HCT116 (cell line): ENCODE measurements around the gene ALOX5AP. TPM values are rescaled to one million over a fixed set of nuclear protein-coding genes. Genes with fewer than 3 reads are reported as not detected.

ENCODE experiments used
- ATAC-seq: fragments of 200-7000 bp; cut with Tn5 transposase; 2 replicates; pipeline ENCODE4 v1.9.1; 2020; ENCODE audit warnings: mild to moderate bottlenecking, moderate library complexity
- BruUV-seq: library from RNA; stranded (reverse); fragments of 400-500 nt; replicated peaks from 2 replicates; lab custom pipeline; 2021; lab: Mats Ljungman, UMichigan
- CTCF ChIA-PET: fragments of 300-600 bp; sonication (Branson Sonifier 250); formaldehyde crosslinking; loops from one replicate; lab custom pipeline; 2021; ENCODE audit warnings: antibody characterized with exemption; lab: Charles Lee
- POLR2A ChIA-PET: fragments of 300-600, 350-600 bp; sonication (Branson Sonifier 250); formaldehyde crosslinking; loops from one replicate; lab custom pipeline; 2021; ENCODE audit warnings: antibody characterized with exemption; lab: Charles Lee
- RAD21 ChIA-PET, 2 experiments: fragments of 300-600 bp; sonication (Branson Sonifier 250); formaldehyde crosslinking; loops; one replicate each; lab custom pipeline; 2023; ENCODE audit warnings: low total read pairs in 2 of 2; ENCODE audit not compliant: uncharacterized antibody in 2 of 2, unreplicated experiment in 2 of 2, low non-redundant PET in 1 of 2; lab: Charles Lee
- DNase-seq: peaks from one replicate; pipeline ENCODE4 v3.0.0-alpha.2; 2010; ENCODE audit warnings: low read depth, low spot score
- H2AFZ ChIP-seq: fragments of 200-600 bp; shearing (Covaris generic), sonication (generic); 2 replicates; pipeline ENCODE4 v1.6.1; 2017; ENCODE audit warnings: low read depth, mixed run types, mixed read lengths, antibody characterized with exemption, low read length; ENCODE audit not compliant: poor library complexity, severe bottlenecking
- H3K27ac ChIP-seq: 2 replicates; pipeline ENCODE4 v1.5.1; 2012; ENCODE audit warnings: low read depth, low read length
- H3K27me3 ChIP-seq: fragments of 200-600 bp; sonication (generic); 2 replicates; pipeline ENCODE4 v1.6.1; 2016; ENCODE audit warnings: mixed run types, low read length, mixed read lengths; ENCODE audit not compliant: insufficient read depth
- H3K36me3 ChIP-seq, 2 experiments: fragments of 200-500 bp in 1 of 2; fragments of 200-600 bp in 1 of 2; sonication (Bioruptor generic) in 1 of 2; sonication (generic) in 1 of 2; 2 replicates each; pipeline versions ENCODE4 v1.5.1 to v1.6.1; 2014 to 2016; ENCODE audit warnings: low read length in 2 of 2, inconsistent platforms in 1 of 2, mixed read lengths in 1 of 2, mixed run types in 1 of 2; ENCODE audit not compliant: insufficient read depth in 2 of 2, control insufficient read depth in 1 of 2
- H3K4me1 ChIP-seq, 2 experiments: fragments of 200-600 bp in 1 of 2; sonication (generic) in 1 of 2; 2 replicates each; pipeline versions ENCODE4 v1.5.1 to v1.6.1; 2012 to 2017; ENCODE audit warnings: low read length in 2 of 2, inconsistent platforms in 1 of 2, mild to moderate bottlenecking in 1 of 2, mixed read lengths in 1 of 2, mixed run types in 1 of 2, moderate library complexity in 1 of 2; ENCODE audit not compliant: insufficient read depth in 2 of 2, control insufficient read depth in 1 of 2
- H3K4me2 ChIP-seq: fragments of 200-600 bp; sonication (generic); 2 replicates; pipeline ENCODE4 v1.6.1; 2017; ENCODE audit warnings: mixed run types, low read length, mixed read lengths
- H3K4me3 ChIP-seq, 2 experiments: fragments of 200-600 bp in 1 of 2; sonication (generic) in 1 of 2; replicated peaks in 1 of 2; 2 replicates each; pipeline ENCODE4 v1.5.1; 2011 to 2016; ENCODE audit warnings: low read length in 2 of 2, control low read depth in 1 of 2, low read depth in 1 of 2, mild to moderate bottlenecking in 1 of 2, mixed read lengths in 1 of 2, mixed run types in 1 of 2
- H3K79me2 ChIP-seq: fragments of 200-600 bp; sonication (generic); 2 replicates; pipeline ENCODE4 v1.6.1; 2017; ENCODE audit warnings: mild to moderate bottlenecking, mixed run types, low read length, moderate library complexity, mixed read lengths; ENCODE audit not compliant: insufficient read depth
- H3K9ac ChIP-seq: fragments of 200-600 bp; sonication (generic); 2 replicates; pipeline ENCODE4 v1.6.1; 2016; ENCODE audit warnings: low read length, mixed read lengths
- H3K9me2 ChIP-seq: fragments of 200-600 bp; sonication (generic), shearing (Covaris generic); 2 replicates; pipeline ENCODE4 v1.6.1; 2017; ENCODE audit warnings: mixed run types, mild to moderate bottlenecking, moderate library complexity; ENCODE audit not compliant: insufficient read depth
- H3K9me3 ChIP-seq, 2 experiments: fragments of 200-500 bp in 1 of 2; fragments of 200-600 bp in 1 of 2; sonication (Bioruptor generic) in 1 of 2; sonication (generic) in 1 of 2; 2 replicates each; pipeline ENCODE4 v1.6.1; 2014 to 2017; ENCODE audit warnings: low read length in 2 of 2, mixed read lengths in 2 of 2, inconsistent platforms in 1 of 2, low read depth in 1 of 2, mild to moderate bottlenecking in 1 of 2, mixed run types in 1 of 2, moderate library complexity in 1 of 2; ENCODE audit not compliant: control insufficient read depth in 1 of 2, insufficient read depth in 1 of 2
- H4K20me1 ChIP-seq: fragments of 200-600 bp; sonication (generic), shearing (Covaris generic); 2 replicates; pipeline ENCODE4 v1.6.1; 2017; ENCODE audit warnings: mixed run types, mild to moderate bottlenecking, moderate library complexity; ENCODE audit not compliant: insufficient read depth
- CBX3 ChIP-seq: IDR thresholded peaks from 2 replicates; pipeline ENCODE4 v1.6.1; 2012; ENCODE audit warnings: low read depth
- EZH2 ChIP-seq: fragments of 200-600 bp; sonication (generic); IDR thresholded peaks from 2 replicates; pipeline ENCODE4 v1.6.1; 2017; ENCODE audit warnings: antibody characterized with exemption, mixed run types
- EZH2phosphoT487 ChIP-seq: fragments of 200-600 bp; IDR thresholded peaks from 2 replicates; pipeline ENCODE4 v1.6.1; 2018; ENCODE audit warnings: antibody characterized with exemption, borderline replicate concordance
- POLR2A ChIP-seq: IDR thresholded peaks from 2 replicates; pipeline ENCODE4 v1.7.0; 2011; ENCODE audit warnings: borderline replicate concordance; ENCODE audit not compliant: insufficient read depth, insufficient read length; ENCODE audit errors: extremely low read depth
- RAD21 ChIP-seq: IDR thresholded peaks from 2 replicates; pipeline ENCODE4 v1.6.1; 2012; ENCODE audit warnings: low read depth, mild to moderate bottlenecking
- REST ChIP-seq: IDR thresholded peaks from 2 replicates; pipeline ENCODE4 v1.6.1; 2012; ENCODE audit warnings: low read depth
- YY1 ChIP-seq: IDR thresholded peaks from 2 replicates; pipeline ENCODE4 v1.6.1; 2011; ENCODE audit warnings: low read length, low read depth, moderate library complexity, mild to moderate bottlenecking; ENCODE audit not compliant: insufficient replicate concordance; ENCODE audit errors: extremely low read depth
- intact Hi-C: fragments of 100-400 bp; cut with micrococcal nuclease; formaldehyde crosslinking; loops from 2 replicates; pipeline ENCODE4 v1.10.0; 2022
- total RNA-seq: library from RNA; stranded (reverse); gene quantifications from one replicate; pipeline ENCODE4 v1.2.1, GENCODE V29; 2021; ENCODE audit not compliant: unreplicated experiment

ALOX5AP gene
- total RNA-seq, 1 experiment from 2014 or later, result not detected

GRCh38 chr13:30711837-30712236 lies 23.5 kb upstream of the ALOX5AP start:
- H3K4me1 ChIP-seq, result no peaks in the 10 kb centered on the region
- BruUV-seq, result no TSS peak
- no peaks in the 10 kb centered on the region for H4K20me1 ChIP-seq
- no peak overlapping the region for H3K4me3 ChIP-seq
- DNase-seq (no peak), ATAC-seq (no peak)
- RAD21 ChIA-PET, result no interaction called here
- intact Hi-C loops, result no loop called here
- H3K27ac ChIP-seq, result no peak overlapping the region
- no peaks in the 10 kb centered on the region for H3K36me3 ChIP-seq
- CTCF ChIA-PET, result no interaction called here
- TF ChIP-seq POLR2A (no peak), RAD21 (no peak), YY1 (no peak), REST (no peak), EZH2phosphoT487 (no peak), EZH2 (no peak), CBX3 (no peak)
- POLR2A ChIA-PET, result no interaction called here
- H3K79me2 ChIP-seq, result no peaks in the 10 kb centered on the region
- no peaks in the 10 kb centered on the region for H3K27me3 ChIP-seq
- no peaks in the 10 kb centered on the region for H3K9me3 ChIP-seq
- H2AFZ ChIP-seq, result no peak overlapping the region
- no peaks in the 10 kb centered on the region for H3K9me2 ChIP-seq
- H3K9ac ChIP-seq, result no peak overlapping the region
- no peak overlapping the region for H3K4me2 ChIP-seq
